Loucy (cell line): Measurements from ENCODE around the gene RPUSD1.

ENCODE experiments used
- H2AFZ ChIP-seq: fragments of 200-600 bp; sonication (generic); 2 replicates; pipeline ENCODE4 v1.6.0; 2016; ENCODE audit warnings: antibody characterized with exemption, mild to moderate bottlenecking, low read length, moderate library complexity
- H3F3A ChIP-seq: fragments of 200-600 bp; 2 replicates; pipeline ENCODE4 v1.6.0; 2016; ENCODE audit warnings: antibody characterized with exemption, low read depth, mild to moderate bottlenecking
- H3K27me3 ChIP-seq: fragments of 200-600 bp; sonication (generic); 2 replicates; pipeline ENCODE4 v1.6.1; 2014; ENCODE audit warnings: low read length, mild to moderate bottlenecking; ENCODE audit not compliant: insufficient read depth, poor library complexity, severe bottlenecking
- H3K36me3 ChIP-seq: fragments of 200-600 bp; sonication (generic); 2 replicates; pipeline ENCODE4 v1.6.1; 2016; ENCODE audit warnings: low read length; ENCODE audit not compliant: insufficient read depth
- H3K4me1 ChIP-seq: fragments of 200-600 bp; sonication (generic); 2 replicates; pipeline ENCODE4 v1.5.1; 2014; ENCODE audit warnings: low read length, mild to moderate bottlenecking; ENCODE audit not compliant: insufficient read depth, poor library complexity, severe bottlenecking
- H3K4me2 ChIP-seq: fragments of 200-600 bp; sonication (generic); 2 replicates; pipeline ENCODE4 v1.6.0; 2014; ENCODE audit warnings: antibody characterized with exemption, low read length, low read depth, mild to moderate bottlenecking; ENCODE audit not compliant: poor library complexity, severe bottlenecking
- H3K4me3 ChIP-seq: fragments of 200-600 bp; sonication (generic); 2 replicates; pipeline ENCODE4 v1.5.1; 2014; ENCODE audit warnings: low read length, mild to moderate bottlenecking, mixed read lengths; ENCODE audit not compliant: poor library complexity, severe bottlenecking
- H3K79me2 ChIP-seq: fragments of 200-600 bp; sonication (generic); 2 replicates; pipeline ENCODE4 v1.6.1; 2014; ENCODE audit warnings: low read length; ENCODE audit not compliant: insufficient read depth
- H3K9ac ChIP-seq: fragments of 200-600 bp; sonication (generic); 2 replicates; pipeline ENCODE4 v1.6.0; 2014; ENCODE audit warnings: mild to moderate bottlenecking, low read depth, low read length, moderate library complexity; ENCODE audit not compliant: poor library complexity, severe bottlenecking
- H3K9me2 ChIP-seq: fragments of 200-600 bp; sonication (generic); replicated peaks from 2 replicates; pipeline ENCODE4 v1.6.1; 2016; ENCODE audit warnings: low read depth, low read length, mixed read lengths
- H3K9me3 ChIP-seq: fragments of 200-600 bp; sonication (generic); 2 replicates; pipeline ENCODE4 v1.6.1; 2014; ENCODE audit warnings: mild to moderate bottlenecking, antibody characterized with exemption, low read length, low read depth; ENCODE audit not compliant: insufficient read depth
- H4K20me1 ChIP-seq: fragments of 200-600 bp; sonication (generic); 2 replicates; pipeline ENCODE4 v1.6.0; 2014; ENCODE audit warnings: antibody characterized with exemption, low read length, mild to moderate bottlenecking; ENCODE audit not compliant: insufficient read depth, poor library complexity, severe bottlenecking
- EZH2phosphoT487 ChIP-seq: fragments of 200-600 bp; IDR thresholded peaks from 2 replicates; pipeline ENCODE4 v1.6.1; 2018; ENCODE audit warnings: antibody characterized with exemption, mild to moderate bottlenecking, moderate library complexity, borderline replicate concordance
- TF ChIP-seq, protein P1 (sequence below): fragments of 200-600 bp; sonication (generic); conservative IDR thresholded peaks from 2 replicates; pipeline ENCODE4 v1.5.1; 2014; ENCODE audit warnings: mild to moderate bottlenecking, antibody characterized with exemption, low read length

Gene RPUSD1

DNA sequence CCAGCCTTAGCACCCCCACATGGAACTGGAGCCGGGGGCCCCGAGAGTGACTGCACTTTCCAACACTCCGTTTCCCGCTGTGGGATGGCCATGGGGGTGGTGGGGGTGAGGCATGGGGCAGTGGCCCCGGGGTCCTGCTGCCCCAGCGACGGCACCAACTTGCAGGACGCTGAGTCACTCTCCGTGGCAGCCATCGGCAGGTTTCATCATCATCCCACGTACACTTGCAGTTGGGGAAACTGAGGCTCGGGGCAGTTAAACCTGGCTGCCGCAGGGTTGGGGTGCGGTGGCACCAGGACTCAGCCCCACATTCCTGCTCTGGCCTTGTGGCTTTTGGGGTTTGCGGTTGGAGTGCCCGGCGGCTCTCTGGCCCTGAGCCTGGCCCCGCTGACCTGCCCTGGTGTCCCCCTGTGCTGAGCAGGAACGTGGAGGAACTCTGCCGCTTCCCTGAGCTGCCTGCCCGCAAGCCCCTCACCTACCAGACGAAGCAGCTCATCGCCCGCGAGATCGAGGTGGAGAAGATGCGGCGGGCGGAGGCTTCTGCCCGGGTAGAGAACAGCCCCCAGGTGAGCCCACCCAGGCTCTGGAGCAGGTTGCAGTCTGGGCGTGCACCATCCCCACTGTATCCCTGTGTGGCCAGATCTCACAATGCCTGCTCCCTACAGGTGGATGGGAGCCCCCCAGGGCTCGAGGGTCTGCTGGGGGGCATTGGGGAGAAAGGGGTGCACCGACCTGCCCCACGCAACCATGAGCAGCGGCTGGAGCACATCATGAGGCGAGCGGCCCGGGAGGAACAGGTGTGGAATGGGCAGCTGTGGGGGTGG is 8.3 kb upstream of the RPUSD1 start:
- no peaks in the 10 kb centered on the region for H3K9me3 ChIP-seq
- no peaks in the 10 kb centered on the region for H4K20me1 ChIP-seq
- H3K4me2 ChIP-seq = no peak overlapping the region
- H3F3A ChIP-seq = no peaks in the 10 kb centered on the region
- no peak overlapping the region for H2AFZ ChIP-seq
- H3K36me3 ChIP-seq = no peaks in the 10 kb centered on the region
- H3K27me3 ChIP-seq = no peaks in the 10 kb centered on the region
- no peaks in the 10 kb centered on the region for H3K4me1 ChIP-seq
- H3K4me3 ChIP-seq = no peak overlapping the region
- H3K9me2 ChIP-seq = no peaks in the 10 kb centered on the region
- TF ChIP-seq EZH2phosphoT487 = no peak
- TF ChIP-seq, protein P1, sequence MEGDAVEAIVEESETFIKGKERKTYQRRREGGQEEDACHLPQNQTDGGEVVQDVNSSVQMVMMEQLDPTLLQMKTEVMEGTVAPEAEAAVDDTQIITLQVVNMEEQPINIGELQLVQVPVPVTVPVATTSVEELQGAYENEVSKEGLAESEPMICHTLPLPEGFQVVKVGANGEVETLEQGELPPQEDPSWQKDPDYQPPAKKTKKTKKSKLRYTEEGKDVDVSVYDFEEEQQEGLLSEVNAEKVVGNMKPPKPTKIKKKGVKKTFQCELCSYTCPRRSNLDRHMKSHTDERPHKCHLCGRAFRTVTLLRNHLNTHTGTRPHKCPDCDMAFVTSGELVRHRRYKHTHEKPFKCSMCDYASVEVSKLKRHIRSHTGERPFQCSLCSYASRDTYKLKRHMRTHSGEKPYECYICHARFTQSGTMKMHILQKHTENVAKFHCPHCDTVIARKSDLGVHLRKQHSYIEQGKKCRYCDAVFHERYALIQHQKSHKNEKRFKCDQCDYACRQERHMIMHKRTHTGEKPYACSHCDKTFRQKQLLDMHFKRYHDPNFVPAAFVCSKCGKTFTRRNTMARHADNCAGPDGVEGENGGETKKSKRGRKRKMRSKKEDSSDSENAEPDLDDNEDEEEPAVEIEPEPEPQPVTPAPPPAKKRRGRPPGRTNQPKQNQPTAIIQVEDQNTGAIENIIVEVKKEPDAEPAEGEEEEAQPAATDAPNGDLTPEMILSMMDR = no peak
- H3K9ac ChIP-seq = no peak overlapping the region
- no peaks in the 10 kb centered on the region for H3K79me2 ChIP-seq

DNA sequence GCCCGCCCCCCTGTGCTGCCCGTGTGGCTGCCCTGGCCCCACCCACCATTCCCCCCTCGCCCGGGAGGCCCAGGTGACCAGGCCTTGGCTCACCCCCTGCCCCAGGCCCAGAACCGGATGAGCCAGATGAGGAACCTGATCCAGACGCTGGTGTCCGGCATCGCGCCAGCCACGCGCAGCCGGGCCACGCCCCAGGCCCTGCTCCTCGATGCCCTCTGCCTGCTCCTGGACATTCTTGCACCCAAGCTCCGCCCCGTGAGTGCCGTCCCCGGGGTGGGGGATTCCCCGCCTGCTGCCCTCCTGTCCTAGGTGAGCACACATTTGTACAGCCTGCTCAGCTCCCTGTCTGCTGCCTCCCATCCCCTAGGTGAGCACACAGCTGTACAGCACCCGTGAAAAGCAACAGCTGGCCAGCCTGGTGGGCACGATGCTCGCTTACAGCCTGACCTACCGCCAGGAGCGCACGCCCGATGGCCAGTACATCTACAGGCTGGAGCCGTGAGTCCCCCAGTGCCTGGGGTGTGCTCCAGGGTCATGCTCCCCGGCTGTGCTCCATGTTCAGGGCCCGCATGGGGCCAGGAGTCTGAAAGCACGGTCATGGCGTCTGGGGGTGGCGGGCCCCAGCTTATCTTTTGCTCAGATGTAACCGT is 7.5 kb upstream of the RPUSD1 start:
- no peaks in the 10 kb centered on the region for H3F3A ChIP-seq
- H3K4me2 ChIP-seq = no peak overlapping the region
- no peaks in the 10 kb centered on the region for H3K27me3 ChIP-seq
- H3K9ac ChIP-seq = no peak overlapping the region
- H3K36me3 ChIP-seq = no peaks in the 10 kb centered on the region
- no peaks in the 10 kb centered on the region for H4K20me1 ChIP-seq
- H2AFZ ChIP-seq = no peak overlapping the region
- H3K9me2 ChIP-seq = no peaks in the 10 kb centered on the region
- H3K79me2 ChIP-seq = no peaks in the 10 kb centered on the region
- H3K9me3 ChIP-seq = no peaks in the 10 kb centered on the region
- H3K4me3 ChIP-seq = no peak overlapping the region
- TF ChIP-seq, protein P1 = no peak
- TF ChIP-seq EZH2phosphoT487 = no peak
- no peaks in the 10 kb centered on the region for H3K4me1 ChIP-seq

DNA sequence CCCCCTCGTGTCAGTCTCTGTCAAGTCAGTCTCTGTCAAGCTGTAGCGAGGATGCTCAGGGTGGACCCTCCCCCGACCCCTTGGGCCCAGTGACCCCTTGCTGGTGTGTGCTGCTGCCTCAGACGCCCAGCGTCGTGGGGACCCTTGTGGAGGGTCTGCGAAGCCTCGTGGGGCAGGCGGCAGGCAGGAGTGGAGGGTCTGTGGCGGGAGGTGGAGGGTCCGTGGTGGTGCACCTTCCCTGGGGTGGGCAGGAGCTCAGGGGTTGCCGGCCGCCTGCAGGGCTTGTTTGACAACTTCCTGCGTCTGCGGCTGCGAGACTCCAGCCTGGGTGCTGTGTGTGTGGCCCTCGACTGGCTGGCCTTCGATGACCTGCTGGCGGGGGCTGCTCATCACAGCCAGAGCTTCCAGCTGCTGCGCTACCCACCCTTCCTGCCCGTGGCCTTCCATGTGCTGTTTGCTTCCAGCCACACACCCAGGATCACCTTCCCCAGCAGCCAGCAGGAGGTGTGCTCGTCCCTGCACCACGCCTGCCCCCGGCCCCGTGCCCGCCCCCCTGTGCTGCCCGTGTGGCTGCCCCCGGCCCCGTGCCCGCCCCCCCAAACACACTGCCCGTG is 6.8 kb upstream of the RPUSD1 start:
- H3K9me2 ChIP-seq = no peaks in the 10 kb centered on the region
- H3K4me3 ChIP-seq = no peak overlapping the region
- H3K4me1 ChIP-seq = no peaks in the 10 kb centered on the region
- no peaks in the 10 kb centered on the region for H3K27me3 ChIP-seq
- no peak overlapping the region for H3K9ac ChIP-seq
- H3K9me3 ChIP-seq = no peaks in the 10 kb centered on the region
- no peak for TF ChIP-seq EZH2phosphoT487
- TF ChIP-seq, protein P1 = no peak
- no peaks in the 10 kb centered on the region for H4K20me1 ChIP-seq
- no peaks in the 10 kb centered on the region for H3K36me3 ChIP-seq
- H2AFZ ChIP-seq = no peak overlapping the region
- H3K4me2 ChIP-seq = no peak overlapping the region
- no peaks in the 10 kb centered on the region for H3F3A ChIP-seq
- H3K79me2 ChIP-seq = no peaks in the 10 kb centered on the region; the same call in 1 of the 2 replicates
